ENCODE measurements around the gene ACAD9.
"Not testable (repeated sequence)": the region's sequence is repeated elsewhere in the genome, so short reads cannot be mapped to it uniquely, and the experiment has no call there.

ACAD9 gene

GRCh38 chr3:128879125-128879969 is at the start of gene ACAD9:
ACAD9 (plus strand) TSS chr3:128879620; CDS start chr3:128879692, 72 bp downstream.
- peak; percentile 99 for DNase-seq (ENCODE audit: low spot score)

DNA sequence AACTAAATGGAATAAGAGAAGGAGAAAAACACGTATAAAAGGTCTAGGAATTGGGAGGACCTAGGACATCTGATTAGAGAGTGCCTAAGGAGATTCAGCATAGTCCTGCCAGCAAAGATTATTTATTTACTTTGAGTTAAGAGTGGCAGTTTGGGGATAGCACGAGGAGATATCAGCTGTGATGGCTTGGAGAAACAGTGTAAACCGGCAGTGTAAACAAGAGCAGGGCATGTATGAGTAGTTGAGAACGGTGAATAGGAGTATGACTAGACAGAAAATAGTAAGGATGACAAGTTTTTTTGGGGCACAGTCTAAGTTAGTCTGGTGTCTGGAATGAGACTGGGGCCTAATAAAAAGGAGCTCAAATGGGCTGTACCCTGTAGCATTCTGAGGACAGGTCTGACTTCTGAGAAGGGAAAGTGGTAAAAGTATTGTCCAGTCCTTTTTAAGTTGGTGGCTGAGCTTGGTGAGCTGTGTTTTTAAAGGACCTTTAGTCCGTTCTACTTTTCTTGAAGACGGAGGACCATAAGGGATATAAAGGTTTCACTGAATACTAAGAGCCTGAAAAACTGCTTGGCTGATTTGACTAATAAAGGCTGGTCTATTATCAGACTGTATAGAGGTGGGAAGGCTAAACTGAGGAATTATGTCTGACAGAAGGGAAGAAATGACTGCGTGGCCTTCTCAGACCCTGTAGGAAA is 49.3 kb upstream of the ACAD9 start:
- DNase-seq (ENCODE audit: low spot score), result not testable (repeated sequence)

DNA sequence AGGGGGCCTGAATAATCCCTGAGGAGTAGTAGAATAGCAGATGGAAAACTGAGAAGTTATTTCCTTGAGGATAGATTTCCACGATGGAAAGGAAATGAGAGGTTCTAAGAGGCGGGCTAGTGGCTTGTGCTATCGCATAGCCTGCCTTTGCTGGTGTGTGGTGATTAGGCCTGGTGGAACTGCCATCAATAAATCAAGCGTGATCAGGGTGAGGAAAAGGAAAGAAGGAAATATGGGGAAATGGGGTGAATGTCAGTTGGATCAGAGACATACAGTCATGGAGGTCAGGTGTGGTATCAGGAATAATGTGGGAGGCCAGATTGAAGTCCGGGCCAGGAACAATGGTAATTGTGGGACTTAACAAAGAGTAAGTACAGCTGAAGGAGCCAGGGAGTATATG is 48.7 kb upstream of the ACAD9 start:
- not testable (repeated sequence) for DNase-seq (ENCODE audit: low spot score)

DNA sequence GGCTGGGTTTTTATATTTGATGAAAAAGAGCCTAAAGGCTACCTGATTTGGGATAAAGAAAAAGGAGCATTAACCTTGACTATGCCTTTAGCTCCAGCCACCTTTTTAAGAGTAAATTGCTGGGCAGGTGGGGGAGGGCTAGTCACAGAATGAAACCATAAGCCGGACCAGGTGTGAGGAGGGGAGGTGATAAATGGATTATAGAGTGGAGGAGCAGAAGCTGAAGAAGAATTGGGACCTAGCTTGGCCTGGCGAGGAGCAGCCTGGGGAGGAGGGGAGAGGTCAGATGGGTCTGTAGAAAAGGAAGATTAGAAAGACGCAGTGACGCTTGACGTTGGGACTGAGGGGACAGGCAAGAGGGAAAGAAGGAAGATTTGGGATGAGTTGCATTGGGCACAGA is 46.4 kb upstream of the ACAD9 start:
- not testable (repeated sequence) for DNase-seq (ENCODE audit: low spot score)

- no peak for DNase-seq (ENCODE audit: low spot score)
These were observed 44.3 kb upstream of the ACAD9 start for GRCh38 chr3:128835096-128835495.

DNA sequence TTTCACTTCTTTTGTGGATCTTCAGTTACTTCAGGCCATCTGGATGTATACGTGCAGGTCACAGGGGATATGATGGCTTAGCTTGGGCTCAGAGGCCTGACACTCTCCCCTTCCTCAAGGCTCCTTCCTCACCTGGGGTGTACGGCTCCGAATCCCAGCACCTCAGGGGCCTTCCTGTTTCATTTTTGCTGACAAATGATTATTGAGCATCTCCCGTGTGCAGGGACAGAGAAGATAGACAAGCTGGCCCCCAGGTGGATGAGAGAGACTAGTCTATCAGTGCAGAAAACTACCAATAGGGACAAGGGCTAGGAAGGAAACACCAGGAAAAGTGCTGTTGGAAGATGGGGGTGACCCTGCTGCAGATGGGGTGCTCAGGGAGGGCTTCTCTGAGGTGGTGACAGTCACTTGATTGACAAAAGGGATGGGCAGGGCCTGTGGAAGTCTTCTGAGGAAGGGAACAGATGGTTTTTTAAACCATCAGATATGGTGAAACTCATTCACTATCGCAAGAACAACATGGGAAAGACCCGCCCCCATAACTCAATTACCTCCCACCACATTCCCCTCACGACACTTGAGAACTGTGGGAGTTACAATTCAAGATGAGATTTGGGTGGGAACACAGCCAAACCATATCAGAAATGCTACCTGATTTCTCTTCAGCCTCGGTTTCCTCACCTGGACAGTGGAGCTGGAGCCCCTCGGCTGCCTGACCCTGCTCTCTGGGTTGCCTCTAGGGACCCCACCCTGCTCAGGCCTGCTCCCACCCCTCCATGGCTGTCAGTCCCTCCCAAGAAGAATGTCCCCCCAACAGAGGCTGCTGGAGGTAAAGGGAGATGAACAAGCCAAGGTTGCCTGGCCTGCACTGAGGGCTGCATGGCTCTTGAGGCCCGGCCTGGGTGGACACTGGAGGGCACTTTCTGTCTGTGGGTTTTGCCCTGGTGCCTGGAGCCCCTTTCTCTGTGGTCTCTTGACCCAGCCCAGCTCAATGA is 37.2 kb upstream of the ACAD9 start:
- DNase-seq (ENCODE audit: low spot score), result no peak

DNA sequence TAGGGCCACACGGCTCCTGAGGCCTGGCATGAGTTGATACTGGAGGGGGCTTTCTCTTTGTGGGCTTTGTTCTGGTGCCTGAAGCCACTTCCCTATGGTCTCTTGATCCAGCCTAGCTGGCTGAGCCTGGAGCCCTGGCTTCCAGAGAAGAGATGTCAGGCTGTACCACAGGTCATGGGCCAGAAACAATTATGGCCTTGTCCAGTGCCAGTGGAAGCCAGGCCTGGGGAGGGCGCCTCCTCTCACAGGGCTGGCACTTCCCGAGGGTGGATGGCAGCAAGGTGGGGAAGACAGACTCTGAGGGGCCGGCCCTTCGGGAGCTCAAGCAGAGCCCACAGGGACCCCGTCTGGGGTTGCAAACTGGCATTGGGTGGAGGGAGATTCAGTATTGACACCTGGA is 34.9 kb upstream of the ACAD9 start:
- no peak for DNase-seq (ENCODE audit: low spot score)

- no peak for DNase-seq (ENCODE audit: low spot score)
These were observed 34.2 kb upstream of the ACAD9 start for GRCh38 chr3:128845119-128845777.

GRCh38 chr3:128845778-128846485 is 33.5 kb upstream of the ACAD9 start:
- peak; percentile 38 for DNase-seq (ENCODE audit: low spot score)

GRCh38 chr3:128846486-128846891 is 32.9 kb upstream of the ACAD9 start:
- DNase-seq (ENCODE audit: low spot score), result no peak

- DNase-seq (ENCODE audit: low spot score), result no peak
These were observed 31.6 kb upstream of the ACAD9 start for GRCh38 chr3:128847666-128848370.

DNA sequence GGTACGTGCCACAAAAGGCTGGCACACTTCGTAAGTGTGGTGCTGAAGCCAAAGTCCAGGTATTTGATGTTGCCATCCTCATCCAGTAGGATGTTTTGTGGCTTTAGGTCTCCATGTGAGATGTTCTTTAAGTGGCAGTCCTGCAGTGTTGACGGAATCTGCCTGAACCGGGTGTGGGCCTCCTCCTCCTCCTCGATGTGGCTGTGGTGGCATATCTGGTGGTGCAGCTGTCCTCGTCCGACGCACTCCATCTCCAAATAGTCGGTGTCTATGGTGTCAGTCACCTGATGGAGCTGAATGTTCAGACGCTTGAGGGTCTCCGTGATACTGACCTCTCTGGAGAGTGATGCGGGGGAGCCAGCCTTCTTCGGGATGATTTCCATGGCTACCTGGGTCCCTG is 30.5 kb upstream of the ACAD9 start:
- no peak for DNase-seq (ENCODE audit: low spot score)

DNA sequence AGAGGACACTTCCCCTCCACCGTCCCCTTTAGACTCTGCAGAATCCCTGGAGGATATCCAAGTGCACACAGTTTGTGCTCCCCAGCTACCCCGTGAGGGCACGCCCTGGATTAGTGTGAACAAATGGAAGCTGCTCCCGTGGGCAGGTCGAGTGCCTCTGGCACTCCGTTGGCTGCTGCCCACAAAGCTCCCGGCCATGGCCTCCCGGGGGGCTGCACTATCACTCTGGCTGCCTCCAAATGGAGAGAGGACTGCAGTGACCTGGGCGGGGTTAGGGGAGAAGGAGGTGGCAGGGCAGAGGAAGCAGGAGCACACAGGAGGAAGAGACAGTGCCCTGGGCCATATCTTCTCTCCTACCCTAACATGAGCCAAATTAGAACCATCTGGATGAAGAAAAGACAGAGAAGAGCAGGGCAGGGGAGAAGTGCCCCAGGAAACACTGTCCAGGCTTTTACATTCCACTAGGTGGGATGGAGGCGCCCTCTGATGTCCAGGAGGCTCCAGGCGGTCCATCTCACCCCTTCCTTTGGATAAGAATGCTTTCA is 29.4 kb upstream of the ACAD9 start:
- DNase-seq (ENCODE audit: low spot score), result no peak

GRCh38 chr3:128850544-128850943 is 28.9 kb upstream of the ACAD9 start:
- DNase-seq (ENCODE audit: low spot score), result no peak

DNA sequence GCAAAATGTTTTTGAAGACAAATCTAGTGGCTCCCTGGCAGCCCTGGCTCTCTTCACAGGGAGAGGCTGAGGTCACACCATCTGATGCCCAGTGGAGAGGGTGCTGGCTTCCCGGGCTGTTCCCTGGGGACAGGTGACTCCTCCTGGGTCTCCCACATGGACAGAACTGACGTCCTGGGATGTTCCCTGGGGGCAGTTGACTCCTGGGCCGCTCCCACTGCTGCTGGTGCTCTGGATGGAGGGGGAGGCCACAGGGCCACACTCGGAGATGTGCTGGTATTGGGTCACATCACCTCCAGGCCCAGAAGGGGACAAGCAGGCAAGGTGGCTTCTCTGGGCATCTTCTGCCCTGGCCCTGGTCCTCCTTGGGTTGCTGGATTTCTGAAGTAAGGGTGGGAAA is 27.8 kb upstream of the ACAD9 start:
- DNase-seq (ENCODE audit: low spot score), result no peak

- no peak for DNase-seq (ENCODE audit: low spot score)
These were observed 25.6 kb upstream of the ACAD9 start for GRCh38 chr3:128853826-128854225.

DNA sequence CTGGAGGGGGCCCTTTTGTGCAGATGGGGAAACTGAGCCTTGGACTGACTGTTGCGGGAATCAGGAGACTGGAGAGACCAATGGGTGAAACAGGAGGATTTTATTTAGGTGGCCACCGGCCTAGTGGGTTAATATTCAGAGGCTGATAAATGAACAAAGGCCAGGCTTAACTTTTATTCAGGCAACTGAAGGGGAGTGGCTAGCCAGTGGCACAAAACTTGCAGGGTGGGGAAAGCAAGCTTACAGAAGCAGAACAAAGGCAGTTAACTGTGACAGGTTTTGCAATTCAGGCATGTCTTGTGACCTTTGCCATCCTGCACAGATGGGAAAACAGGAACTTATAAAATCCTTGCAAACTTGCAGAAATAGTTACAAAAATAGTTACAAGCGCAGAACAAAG is 24.9 kb upstream of the ACAD9 start:
- DNase-seq (ENCODE audit: low spot score), result no peak

DNA sequence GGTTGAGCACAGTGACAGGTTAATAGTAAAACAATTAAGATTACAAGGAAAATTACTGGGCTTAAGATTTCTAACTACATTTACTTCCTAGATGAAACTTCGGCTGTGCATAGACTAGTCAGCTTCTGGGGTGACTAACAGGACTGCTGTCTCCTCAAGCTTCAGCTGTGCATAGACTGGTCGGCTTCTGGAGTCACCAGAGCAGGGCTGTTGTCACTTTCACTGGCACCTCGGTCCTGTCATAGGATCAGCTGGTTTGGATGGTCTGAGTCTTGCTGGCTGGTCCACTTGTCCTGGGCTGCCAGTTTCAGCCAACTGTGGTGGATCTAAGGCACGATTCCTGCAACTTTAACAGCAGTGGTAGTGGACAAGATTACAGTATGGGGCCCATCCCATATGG is 23.9 kb upstream of the ACAD9 start:
- no peak for DNase-seq (ENCODE audit: low spot score)

- DNase-seq (ENCODE audit: low spot score), result no peak
These were observed 21.3 kb upstream of the ACAD9 start for GRCh38 chr3:128858167-128858566.

DNA sequence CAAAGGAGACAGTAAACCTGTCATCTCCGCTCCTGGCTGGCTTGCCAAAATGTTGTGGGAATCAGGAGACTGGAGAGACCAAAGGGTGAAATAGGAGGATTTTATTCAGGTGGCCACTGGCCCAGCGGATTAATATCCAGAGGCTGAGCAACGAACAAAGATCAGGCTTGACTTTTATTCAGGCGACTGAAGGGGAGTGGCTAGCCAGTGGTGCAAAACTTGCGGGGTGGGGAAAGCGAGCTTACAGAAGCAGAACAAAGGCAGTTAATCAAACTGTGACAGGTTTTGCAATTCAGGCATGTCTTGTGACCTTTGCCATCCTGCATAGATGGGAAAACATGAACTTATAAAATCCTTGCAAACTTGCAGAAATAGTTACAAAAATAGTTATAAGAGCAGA is 19.8 kb upstream of the ACAD9 start:
- no peak for DNase-seq (ENCODE audit: low spot score)

Measured in LoVo (cell line).